Measurements from ENCODE around the gene ONECUT3.

Gene ONECUT3

GRCh38 chr19:1742989-1743696 lies 10.2 kb upstream of the ONECUT3 start:
- DNase-seq: no peak

DNA sequence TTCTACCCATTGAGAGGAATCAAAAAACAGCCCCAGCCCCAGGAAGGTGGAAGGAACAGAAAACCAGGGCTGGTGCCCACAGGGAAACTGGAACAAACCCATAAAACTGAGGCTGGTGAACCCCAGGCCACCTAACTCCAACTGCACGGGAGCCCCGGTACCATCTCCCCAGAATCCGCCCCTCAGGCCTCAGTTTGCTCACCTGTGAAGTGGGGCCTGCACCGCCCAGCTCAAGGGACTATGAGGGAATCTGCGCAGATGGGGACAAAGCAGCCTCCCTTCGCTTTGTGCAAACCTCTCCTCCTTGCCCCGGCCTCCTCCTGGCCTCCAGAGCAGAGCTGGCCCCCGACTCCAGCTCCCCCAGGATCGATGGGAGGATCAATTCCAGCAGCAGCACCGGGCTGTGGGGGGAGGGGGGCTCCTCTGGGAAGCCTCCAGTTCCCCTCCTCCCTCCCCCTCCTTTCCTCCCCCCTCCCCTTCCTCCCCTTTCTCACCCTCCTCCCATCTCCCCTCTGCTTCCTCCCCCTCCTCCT lies 9.1 kb upstream of the ONECUT3 start:
- no peak for DNase-seq

DNA sequence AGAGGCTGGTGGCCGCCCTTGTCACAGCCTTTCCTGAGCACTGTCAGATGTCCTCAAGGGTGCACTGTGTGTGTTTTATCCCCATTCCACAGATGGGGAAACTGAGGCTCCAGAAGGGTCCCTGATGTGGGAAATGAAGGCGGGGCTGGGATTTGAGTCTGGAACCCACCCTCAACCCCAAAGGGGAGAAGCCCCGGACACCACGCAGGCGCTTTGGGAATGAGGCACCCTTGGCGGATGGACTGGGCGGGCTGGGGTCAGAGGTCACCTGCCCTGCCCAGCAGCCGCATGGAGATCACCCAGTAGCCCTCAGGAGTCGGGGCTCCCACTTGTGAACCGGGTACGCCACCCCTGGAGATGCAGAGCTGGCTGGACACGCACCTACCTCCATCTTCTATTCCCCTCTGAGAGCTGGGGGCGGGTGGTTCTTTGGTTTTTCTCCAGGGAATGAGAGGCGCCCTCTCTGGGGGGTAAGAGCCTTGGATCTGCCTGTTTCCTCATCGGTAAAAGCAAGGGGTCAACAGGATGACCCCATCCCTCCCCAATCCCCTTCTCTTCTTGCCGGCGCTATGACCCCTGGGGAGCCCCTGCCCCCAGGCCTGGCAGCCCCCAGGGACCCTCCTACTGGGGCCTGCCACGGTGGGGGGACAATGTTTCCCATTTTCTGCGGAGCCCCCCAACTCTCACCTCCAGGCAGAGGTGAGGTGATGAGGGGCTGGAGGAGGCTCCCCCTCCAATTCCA lies 8.3 kb upstream of the ONECUT3 start:
- DNase-seq: no peak

DNA sequence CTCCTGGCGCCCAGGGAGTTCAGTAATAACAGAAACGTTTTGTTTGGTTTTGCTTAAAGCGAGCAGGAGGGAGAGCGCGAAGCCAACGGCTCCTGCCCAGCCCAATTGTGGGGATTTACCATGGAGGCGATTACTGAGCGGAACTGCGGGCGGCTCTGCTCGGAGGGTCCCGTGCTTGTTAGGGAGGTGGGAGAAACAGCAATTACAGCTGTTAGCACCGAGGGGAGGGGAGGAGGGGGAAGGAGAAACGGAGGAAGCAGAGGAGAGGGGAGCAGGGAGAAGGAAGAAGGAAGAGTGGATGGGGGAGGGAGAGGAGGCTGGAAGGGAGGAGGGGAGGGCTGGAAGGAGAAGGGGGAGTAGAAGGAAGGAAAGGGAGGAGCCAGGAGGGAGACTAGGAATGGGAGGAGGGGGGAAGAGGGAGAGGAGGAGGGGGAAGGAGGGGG lies 7.7 kb upstream of the ONECUT3 start:
- no peak for DNase-seq

- DNase-seq: no peak
Measured at GRCh38 chr19:1746401-1747284, 6.7 kb upstream of the ONECUT3 start.

GRCh38 chr19:1747285-1748114 lies 5.8 kb upstream of the ONECUT3 start:
- no peak for DNase-seq

GRCh38 chr19:1748115-1748872 lies 5.0 kb upstream of the ONECUT3 start:
- DNase-seq: no peak

GRCh38 chr19:1748873-1749341 lies 4.4 kb upstream of the ONECUT3 start:
- DNase-seq: no peak

- DNase-seq: no peak
Measured at GRCh38 chr19:1749373-1750342, 3.6 kb upstream of the ONECUT3 start.

DNA sequence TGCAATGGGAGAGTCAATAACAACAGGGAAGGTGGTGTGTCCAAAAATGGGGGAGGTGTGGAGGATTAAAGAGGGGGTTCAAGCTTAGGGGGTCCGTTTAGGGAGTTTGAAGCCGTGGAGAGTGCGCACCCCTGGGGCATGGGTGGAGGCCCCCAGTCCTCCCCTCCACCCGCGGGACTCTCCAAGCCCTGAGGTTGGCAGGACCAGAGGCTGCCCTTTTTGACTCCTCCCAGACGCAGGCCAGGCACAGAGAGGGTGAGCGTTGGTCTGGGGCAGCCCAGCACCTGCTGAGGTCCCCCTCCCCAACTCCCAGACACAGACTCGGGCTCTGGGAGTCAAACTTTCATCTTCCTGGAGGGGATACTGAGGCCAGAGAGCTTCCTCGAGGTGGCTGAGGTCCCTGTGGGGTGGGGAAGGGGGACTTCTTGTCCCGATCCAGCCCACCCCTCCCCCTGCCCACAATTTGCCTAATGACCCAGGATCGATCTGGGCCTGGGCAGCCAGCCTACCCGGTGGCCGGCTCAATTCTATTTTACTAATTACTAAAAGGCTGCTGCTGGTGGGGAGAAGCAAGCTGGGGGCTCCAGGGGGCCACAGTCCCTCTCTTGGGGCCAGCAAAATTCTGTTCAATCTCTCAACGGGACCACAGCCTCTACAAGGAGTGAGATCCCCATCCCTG lies 2.8 kb upstream of the ONECUT3 start:
- no peak for DNase-seq

GRCh38 chr19:1751367-1752008 lies 1.8 kb upstream of the ONECUT3 start:
- DNase-seq: no peak

DNA sequence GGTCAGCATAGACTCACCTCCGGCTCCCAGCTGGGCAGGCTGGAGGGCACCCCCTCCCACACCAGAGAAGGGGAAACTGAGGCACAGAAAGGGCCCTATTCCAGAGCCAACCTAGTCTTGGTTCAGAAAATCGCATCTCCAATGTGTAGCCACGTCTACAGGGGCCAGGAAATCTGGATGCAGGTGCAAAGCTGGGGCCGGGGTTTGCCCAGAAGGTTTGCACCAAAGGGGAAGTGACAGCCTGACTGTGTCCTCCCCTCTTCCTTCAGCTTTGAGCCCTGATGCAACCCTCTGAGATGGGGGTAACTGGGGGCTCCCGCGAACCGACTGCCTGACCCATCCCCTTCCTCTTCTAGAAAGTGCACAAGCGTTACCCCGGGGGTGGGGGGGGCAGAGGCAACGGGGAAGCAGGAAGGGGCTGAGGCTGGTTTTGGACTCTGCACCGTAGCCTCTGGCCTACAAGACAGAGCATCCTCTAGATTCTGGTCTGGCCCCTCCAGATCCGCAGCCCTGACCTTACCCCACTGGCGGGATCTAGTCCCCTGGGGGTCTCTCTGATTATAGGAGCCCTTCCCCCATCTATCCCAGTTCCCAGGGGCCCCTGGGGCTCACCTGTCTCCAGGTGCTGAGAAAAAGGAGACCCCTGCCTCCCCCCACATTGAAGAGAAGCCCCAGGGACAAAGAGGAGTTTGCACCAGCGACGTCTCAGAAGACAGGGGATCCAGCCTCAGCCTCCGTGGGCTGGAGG lies 1.1 kb upstream of the ONECUT3 start:
- peak in 1 of 4 experiments; percentile 26 for DNase-seq

- no peak for DNase-seq
Measured at GRCh38 chr19:1754018-1754635, 821 bp downstream of the ONECUT3 start.

DNA sequence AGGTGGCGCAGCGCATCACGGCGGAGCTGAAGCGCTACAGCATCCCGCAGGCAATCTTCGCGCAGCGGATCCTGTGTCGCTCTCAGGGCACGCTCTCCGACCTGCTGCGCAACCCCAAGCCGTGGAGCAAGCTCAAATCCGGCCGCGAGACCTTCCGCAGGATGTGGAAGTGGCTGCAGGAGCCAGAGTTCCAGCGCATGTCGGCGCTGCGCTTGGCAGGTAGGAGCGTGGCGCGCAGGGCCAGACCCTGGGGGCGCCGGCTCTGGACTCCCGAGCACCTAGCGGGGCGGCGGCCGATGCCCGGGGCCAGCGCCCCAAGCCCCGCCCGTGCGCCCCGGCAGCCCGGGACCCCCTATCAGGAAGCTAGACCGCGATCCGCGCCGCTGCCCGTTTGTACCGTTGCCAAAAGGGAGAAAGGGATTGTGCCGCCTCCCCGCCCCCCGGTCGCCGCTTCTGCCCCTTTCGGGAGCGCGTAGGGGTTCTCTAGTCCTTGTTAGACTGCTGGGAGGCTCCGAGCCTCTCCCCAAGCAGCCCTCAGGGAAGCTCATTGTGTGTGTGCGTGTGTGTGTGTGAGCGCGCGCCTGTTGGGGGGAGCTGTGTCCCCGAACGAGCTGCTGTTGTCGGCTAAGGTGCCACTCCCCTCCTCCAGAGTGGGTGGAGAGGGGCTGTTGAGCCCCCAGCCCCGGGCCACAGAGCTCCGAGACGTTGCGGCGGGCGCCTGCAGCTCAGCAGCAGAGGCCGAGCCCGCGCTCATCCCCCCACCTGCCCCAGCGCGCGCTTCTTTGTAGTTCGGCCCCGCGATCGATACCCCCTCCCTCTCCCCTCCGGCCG lies 1.5 kb downstream of the ONECUT3 start:
- DNase-seq: no peak

DNA sequence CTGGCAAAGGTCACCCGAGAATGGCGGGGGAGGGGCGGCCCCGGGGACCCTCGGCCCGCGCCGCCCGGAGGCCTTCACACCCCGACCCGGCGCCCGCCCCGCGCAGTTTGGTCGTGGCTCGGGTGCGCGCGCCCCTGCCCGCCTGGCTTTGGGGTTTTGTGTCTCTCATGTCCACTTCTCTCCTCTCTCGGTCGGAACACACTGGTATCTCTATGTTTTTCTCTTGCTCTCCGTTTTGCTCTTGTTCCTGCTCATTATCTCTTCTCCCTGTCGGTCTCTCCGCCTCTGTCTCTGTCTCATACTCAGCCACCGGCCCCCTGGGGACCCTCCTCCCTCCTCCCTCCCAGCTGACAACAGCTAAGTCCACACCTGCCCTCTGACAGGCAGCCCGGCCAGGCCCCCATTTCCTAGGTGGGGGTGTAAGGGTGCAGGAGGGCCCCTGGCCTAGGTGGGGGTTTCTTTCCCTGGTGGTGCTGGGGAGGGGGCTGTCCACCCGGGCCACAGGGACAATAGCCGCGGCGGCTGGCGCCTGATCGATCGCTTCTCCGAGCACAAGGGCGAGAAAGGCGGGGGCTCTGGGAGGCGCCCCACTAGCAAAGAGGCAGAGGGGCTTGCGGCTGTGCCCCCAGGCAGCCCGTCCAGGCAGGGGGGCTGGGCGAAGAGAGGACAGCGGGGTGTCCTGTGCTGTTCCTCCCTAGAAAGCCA lies 2.3 kb downstream of the ONECUT3 start:
- no peak for DNase-seq

DNA sequence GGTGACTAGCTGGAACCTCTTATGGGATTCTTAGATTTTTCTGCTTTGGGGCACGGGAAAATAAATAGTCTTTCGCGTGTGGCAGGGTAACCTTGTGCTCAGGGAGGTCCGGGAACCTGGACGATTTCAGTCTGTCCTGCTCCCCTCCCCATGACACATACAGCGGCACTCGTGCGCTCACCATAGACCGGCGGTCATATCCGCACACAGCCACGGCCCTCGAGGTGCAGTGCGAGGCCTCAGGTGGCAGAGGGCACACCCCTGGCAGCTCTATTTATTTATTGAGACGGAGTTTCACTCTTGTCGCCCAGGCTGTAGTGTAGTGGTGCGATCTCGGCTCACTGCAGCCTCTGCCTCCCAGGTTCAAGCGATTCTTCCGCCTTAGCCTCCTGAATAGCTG lies 3.0 kb downstream of the ONECUT3 start:
- DNase-seq: no peak
